T47D (cell line): ENCODE data around the gene RNASE4.

Experiments
- DNase-seq, 2 experiments: peaks; one replicate each; pipeline versions ENCODE4 v3.0.0 to v3.0.0-alpha.2; 2011 to 2012; ENCODE audit warnings: low read depth in 1 of 2, low spot score in 1 of 2
- JUND ChIP-seq: IDR thresholded peaks from 2 replicates; pipeline ENCODE4 v1.6.1; 2012; ENCODE audit warnings: low read depth
- in situ Hi-C: cut with HindIII; loops from 2 replicates; pipeline ENCODE4 v1.10.0; 2016; ENCODE audit warnings: low sequenced_read_pairs, low pct_unique_long_range_greater_than_20kb

The RNASE4 gene

GRCh38 chr14:20681348-20682126 lies 2.8 kb upstream of the RNASE4 start:
- no peak for TF ChIP-seq JUND
- in situ Hi-C loops: no loop called here

GRCh38 chr14:20682127-20682434 lies 2.3 kb upstream of the RNASE4 start:
- in situ Hi-C loops: no loop called here
- TF ChIP-seq JUND: no peak
- no peak for DNase-seq

More at GRCh38 chr14:20681348-20682126, 2.8 kb upstream of the RNASE4 start:
- peak in 1 of 2 experiments; percentile 83 for DNase-seq

- TF ChIP-seq JUND: no peak
- in situ Hi-C loops: no loop called here
- DNase-seq: peak; percentile 26 to 90
Measured at GRCh38 chr14:20682435-20683124, 1.8 kb upstream of the RNASE4 start.

GRCh38 chr14:20683125-20683890 lies 1.1 kb upstream of the RNASE4 start:
- no peak for TF ChIP-seq JUND
- peak in 1 of 2 experiments; percentile 87 for DNase-seq
- in situ Hi-C loops: no loop called here

GRCh38 chr14:20684662-20685456 lies 499 bp downstream of the RNASE4 start:
- TF ChIP-seq JUND: no peak
- peak in 1 of 2 experiments; percentile 61 for DNase-seq
- in situ Hi-C loops: no loop called here

- in situ Hi-C loops: no loop called here
- no peak for TF ChIP-seq JUND
- DNase-seq: peak in 1 of 2 experiments; percentile 21
Measured at GRCh38 chr14:20686386-20687143, 2.2 kb downstream of the RNASE4 start.

- peak in 1 of 2 experiments; percentile 43 for DNase-seq
- TF ChIP-seq JUND: no peak
- in situ Hi-C loops: no loop called here
Measured at GRCh38 chr14:20687362-20688166, 3.2 kb downstream of the RNASE4 start.

- no peak for TF ChIP-seq JUND
- in situ Hi-C loops: no loop called here
- no peak for DNase-seq
Measured at GRCh38 chr14:20688167-20688839, 3.9 kb downstream of the RNASE4 start, which contains the start of gene ANG. Gene ANG, plus strand, starts transcription at chr14:20688764. Its CDS starts 4,801 bp downstream, at chr14:20693565.

GRCh38 chr14:20690848-20691640 lies 6.7 kb downstream of the RNASE4 start:
- in situ Hi-C loops: no loop called here
- no peak for TF ChIP-seq JUND
- DNase-seq: peak; percentile 58 to 80
